TTC549 (cell line): ENCODE measurements around the gene LTBP3.

Source experiments
- FAIRE-seq: peaks from 2 replicates; lab custom pipeline; 2012; peaks lifted over from hg19 to GRCh38; lab: Jason Lieb, UNC

The LTBP3 gene

GRCh38 chr11:65558002-65558929 is at the start of gene LTBP3:
Gene LTBP3 (minus strand): TSS chr11:65558359. CDS start chr11:65557959, 400 bp downstream.
- no peak for FAIRE-seq

DNA sequence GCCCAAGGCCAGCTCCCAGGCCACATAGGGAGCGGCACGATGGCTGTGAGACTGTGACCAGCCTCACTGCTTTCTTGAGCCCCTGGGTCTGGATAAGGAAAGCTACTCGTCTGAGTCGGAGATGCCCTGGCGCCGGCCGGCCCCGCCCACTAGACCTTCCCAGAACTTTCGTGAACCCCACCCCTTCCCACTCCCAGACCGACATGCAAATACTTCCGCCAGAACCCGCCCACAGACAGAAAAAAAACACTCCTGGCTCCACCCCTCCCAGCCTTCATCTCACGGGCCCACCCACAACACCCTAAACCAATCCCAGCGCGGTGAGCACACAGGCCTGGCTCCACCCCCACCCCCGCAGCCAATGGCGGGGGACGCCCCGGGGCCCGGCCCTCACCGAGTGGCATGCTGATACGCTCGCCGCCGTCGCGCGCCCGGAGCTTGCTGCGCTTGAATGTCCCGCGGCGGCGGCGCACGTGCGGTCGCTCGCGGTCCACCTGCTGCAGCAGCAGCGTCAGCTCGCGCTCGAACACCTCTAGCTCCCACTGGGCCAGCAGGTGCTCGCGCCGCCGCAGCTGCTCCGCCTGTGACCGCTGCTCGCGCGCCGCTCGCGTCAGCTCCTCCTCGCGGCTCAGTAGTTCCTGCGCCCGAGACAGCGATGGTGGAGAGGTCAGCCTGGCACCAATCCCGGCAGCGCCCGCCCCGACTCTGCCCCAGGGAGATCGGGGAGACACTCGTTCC is 48.9 kb upstream of the LTBP3 start:
- FAIRE-seq, result peak; percentile 79

DNA sequence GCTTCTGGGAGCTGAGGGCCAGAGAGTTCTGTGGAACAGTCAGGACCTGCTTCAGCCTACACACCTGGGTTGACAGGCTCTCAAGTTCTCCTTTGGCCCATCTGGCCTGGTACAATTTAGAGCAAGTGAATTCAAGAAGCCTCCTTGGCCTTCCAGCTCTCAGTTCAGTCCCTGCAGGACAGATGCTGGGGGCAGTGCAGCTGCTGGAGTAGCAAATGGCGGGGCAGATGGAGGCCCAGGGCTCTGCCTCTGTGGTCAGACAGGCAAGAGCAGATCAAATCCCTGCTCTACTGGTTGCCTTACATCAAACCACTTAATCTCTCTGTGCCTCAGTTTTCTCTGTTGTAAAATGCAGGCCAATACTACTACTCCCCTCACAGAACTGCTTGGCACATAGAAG is 46.1 kb upstream of the LTBP3 start:
- FAIRE-seq, result no peak

GRCh38 chr11:65599955-65600246 is 41.7 kb upstream of the LTBP3 start:
- no peak for FAIRE-seq

DNA sequence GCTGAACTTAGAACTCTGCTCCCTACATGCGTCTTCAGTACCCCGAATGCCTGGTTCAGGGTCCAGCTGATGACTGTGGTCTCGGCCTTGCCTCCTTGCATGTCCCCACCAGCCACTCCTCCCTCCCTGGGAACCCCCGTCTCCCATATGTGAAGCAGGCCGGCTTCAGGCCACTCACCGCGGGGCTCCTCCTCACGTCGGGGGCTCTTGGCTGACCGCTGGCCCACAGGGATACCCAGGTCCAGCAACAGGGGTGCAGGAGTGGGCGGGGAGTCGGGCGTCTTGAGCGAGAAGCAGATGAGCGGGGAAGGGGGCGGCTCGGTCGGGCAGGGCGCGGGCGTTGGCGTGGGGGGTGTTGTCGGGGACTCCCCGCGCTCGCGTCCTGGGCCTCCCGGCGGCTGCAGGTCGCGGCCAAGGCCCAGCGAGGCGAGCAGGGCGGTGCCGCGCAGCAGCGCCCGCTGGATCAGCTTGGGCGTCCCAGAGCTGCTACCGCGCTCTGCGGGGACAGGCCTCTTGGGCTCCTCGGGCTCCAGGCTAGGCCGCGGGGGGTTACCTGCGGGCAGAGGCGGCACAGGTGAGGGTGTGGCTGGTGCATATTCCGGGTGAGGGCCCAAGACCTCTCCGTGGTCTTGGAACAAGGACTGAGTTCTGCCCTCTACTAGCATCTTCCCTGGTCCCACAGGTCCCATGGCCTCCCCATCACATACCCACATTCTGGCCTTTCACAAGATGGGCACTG is 41.2 kb upstream of the LTBP3 start:
- FAIRE-seq, result no peak

DNA sequence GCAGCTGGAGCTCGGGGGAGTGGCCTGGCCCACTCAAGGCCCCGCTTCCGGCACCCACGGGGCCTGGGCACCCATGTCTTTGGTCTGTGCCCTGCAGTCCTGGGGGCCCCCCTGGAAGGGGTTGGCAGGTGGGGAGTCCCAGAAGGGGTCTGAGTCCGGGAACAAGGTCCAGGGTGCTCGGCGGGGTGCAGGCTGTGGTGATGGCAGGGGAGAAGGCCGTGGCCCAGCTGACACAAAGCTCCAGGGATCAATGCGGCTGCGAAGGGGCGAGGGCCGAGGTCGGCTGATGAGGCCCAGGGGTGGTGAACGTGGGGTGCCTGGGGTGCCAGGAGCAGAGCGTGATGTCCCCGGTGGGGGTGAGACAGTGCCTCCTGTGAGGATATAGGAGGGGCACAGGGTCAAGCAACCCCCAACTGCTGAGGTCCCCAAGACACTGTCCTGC is 40.1 kb upstream of the LTBP3 start:
- no peak for FAIRE-seq

GRCh38 chr11:65596520-65596919 is 38.4 kb upstream of the LTBP3 start:
- no peak for FAIRE-seq

DNA sequence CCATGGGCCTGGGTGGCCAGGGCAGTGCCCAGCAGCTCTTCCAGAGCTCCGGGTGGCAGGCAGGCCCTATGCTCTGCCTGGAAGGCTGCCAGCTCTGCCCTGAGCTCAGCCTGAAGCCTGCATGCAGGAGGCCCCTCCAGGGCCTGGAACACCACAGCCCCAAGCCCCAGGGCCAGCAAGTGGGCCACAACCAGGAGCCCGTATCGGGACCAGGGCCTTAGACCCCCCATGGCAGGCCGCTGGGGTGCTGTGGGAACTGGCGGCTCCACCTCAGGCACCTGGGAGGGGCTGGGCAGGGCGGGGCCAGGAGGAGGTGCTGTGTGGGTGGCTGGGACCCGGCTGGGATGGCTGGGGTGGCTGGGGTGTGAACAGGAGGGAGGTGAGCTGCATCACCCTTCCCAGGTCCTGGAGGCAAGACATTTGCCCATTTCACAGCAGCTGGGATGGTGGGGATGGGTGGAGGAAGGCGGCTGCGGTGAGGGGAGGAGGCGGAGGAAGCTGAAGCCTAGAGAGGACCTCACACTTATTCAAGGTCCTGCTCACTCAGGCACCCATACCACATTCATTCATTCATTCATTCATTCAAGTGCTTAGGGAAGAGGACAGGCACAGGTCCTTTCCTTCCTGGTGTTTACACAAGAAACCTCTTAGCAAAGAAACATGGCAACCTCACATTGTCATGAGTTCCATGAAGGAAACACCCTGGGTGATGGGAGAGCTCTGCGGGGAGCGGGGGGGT is 37.6 kb upstream of the LTBP3 start, which contains the start of gene KCNK7:
TSS of gene KCNK7 (minus strand) at position 258 of the 739 bp plus-strand sequence. CDS start at position 230, 28 bp downstream.
- no peak for FAIRE-seq

DNA sequence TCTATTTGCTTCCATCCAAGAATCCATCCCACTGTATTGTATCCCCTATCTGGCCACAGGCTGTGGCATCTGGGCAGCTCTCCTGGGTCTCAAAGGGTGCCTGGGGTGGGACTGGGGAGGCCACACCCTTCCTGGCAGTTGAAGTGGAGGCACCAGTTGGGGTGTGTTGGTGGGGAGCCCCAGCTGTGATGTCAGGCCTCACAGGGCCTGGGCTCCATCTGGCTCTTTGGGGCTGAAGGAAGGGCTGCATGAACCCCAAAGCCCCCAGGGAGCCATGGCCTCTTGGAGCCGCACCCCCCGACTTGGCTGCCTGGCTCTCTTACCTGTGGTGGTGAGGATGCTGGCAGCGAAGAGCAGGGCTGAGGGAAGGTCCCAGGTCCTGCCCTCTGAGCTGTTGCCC is 37.0 kb upstream of the LTBP3 start:
- FAIRE-seq, result no peak

GRCh38 chr11:65593518-65594414 is 35.6 kb upstream of the LTBP3 start:
- FAIRE-seq, result no peak

DNA sequence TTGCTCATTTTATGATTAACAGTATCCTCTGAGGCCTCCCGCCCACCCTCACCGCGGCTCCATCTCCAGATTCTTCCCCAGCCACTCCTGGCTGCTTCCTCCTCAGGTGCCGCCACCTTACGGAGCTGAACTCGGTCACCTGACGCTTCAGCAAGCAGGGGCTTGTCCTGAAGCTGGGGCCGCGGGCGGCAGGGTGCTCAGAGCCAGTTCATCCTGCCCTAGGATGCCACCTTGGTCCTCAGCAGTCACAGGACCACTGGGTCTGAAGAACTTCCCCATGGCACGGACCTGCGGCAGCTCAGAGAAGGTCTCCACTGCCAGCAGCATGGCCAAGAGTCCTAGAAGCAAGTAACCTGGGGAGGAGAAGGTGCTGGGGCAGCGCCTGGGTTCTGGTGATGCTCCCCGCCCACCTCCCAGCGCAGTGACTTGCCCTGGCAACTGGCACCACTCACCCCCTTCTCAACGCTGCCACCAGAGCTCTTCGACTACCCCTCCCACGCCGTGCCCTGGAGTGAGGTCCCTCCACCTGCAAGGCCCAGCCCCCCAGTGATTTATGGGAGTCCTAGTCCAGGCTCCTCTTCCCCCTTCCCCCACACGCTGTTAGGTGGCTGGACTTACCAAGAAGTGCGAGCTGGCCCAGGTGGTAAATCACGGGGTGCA is 34.8 kb upstream of the LTBP3 start:
- no peak for FAIRE-seq

DNA sequence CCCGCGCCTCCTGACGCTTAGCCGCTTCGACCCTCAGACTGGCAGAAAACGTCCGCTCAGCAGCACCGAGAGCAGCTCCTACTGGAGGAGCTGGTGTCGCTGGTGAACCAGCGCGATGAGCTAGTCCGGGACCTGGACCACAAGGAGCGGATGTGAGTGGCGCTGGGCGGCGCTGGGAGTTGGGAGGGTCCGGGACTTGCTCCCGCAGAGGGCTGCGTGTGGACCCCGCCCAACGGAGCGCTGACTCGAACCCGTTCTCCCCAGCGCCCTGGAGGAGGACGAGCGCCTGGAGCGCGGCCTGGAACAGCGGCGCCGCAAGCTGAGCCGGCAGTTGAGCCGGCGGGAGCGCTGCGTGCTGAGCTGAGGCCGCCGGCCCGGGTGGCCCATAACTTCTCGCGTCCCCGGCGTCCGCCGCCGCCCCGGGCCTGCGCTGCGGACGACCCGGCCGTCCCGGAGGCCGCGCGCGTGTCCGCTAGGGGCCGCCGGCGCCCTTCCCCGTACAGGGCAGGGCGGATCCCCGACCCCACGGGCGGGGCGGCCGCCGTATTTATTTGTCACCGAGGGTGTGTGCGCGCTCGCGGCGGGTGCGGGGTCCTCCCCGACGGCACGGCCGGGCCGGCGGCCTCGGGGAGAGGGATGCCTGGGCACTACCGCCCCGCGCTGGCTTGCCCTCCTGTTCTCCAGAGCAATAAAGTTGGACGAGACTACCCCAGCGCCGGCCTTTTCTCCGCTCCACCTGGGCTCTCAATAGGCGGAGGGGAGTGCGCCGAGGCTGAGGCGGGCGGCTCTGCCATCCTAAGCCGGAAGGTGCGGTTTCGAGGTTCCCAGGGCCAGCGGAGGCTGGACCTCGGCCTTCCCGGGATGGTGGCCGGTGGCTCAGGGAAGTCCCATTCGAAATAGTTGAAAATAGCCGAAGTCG is 34.0 kb upstream of the LTBP3 start:
- no peak for FAIRE-seq

DNA sequence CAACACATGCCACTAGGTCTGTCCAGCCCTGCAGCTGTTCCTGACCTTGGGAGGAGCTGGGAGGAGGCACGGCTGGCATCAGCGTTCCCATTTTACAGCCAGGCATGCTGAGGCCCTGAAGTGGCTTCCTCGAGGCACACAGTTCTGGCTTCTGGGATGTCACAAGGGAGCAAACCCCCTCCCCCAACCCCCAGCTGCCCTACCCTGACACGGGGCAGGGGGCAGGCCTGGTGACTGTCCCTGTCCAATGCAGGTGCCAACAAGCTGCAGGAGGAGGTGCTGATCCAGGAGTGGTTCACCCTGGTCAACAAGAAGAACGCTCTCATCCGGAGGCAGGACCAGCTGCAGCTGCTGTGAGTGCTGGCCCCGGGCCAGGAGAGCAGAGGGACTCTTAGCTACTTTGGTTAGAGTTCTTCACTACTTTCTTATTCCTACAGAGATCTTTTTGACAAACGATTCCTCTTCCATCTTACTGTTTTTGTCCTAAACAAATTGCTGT is 32.1 kb upstream of the LTBP3 start:
- FAIRE-seq, result no peak

- FAIRE-seq, result no peak
These were observed 31.5 kb upstream of the LTBP3 start for GRCh38 chr11:65589444-65590239.

GRCh38 chr11:65588199-65589054 is 30.3 kb upstream of the LTBP3 start:
- no peak for FAIRE-seq

GRCh38 chr11:65586676-65587075 is 28.5 kb upstream of the LTBP3 start:
- FAIRE-seq, result peak; percentile 83

DNA sequence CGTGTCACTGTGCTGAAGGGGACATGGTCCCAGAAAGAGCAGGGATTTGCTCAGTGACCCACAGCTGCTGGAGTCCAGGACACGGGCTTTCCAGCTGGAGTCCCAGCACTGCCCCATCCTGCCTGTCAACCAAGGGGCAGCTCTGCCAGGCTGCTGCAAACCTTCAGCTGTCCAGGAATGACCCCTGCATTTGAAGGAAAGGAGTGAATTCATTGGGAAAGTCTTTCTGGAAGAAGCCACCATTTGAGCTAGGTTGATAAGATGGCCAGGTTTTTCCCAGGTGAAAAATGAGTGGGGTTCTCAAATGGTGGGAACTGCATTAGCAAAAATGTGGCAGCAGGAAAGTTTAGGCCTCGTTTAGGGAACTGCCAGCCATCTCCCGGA is 28.1 kb upstream of the LTBP3 start:
- no peak for FAIRE-seq
